ENCODE measurements around the gene CPB1. TPM values are rescaled to one million over a fixed set of nuclear protein-coding genes. Genes with fewer than 3 reads are reported as not detected.

The CPB1 gene
- total and polyA plus RNA-seq, 9 donors = 0.11 to 19.1 (median 5.5) TPM; not detected in 3

GRCh38 chr3:148856384-148856783 lies 28.8 kb downstream of the CPB1 start:
- peak in 1 of 5 donors; percentile 20 for DNase-seq
- intact Hi-C loops (cut with DNase I) = no loop called here
- H3K4me1 ChIP-seq (ENCODE audit: insufficient read depth) = peaks cover 2% of the 10 kb centered on the region
- H3K4me3 ChIP-seq = no peak overlapping the region
- no peak overlapping the region for H3K27ac ChIP-seq
- no peaks in the 10 kb centered on the region for H3K9me3 ChIP-seq
- H3K27me3 ChIP-seq = no peaks in the 10 kb centered on the region
- 82 to 91% (median 86%) methylated on average over 3 of the region's 3 CpGs for whole genome bisulfite sequencing, 3 donors
- no peaks in the 10 kb centered on the region for H3K36me3 ChIP-seq
- no peak for TF ChIP-seq EP300 (IDR thresholded peaks at IDR 0.05)
- TF ChIP-seq CTCF (IDR thresholded peaks at IDR 0.05) = no peak
- TF ChIP-seq POLR2A (IDR thresholded peaks at IDR 0.05) = no peak

GRCh38 chr3:148857316-148857715 lies 29.7 kb downstream of the CPB1 start:
- DNase-seq = no peak
- no peaks in the 10 kb centered on the region for H3K9me3 ChIP-seq
- intact Hi-C loops (cut with DNase I) = no loop called here
- H3K36me3 ChIP-seq = no peaks in the 10 kb centered on the region
- peaks cover 2% of the 10 kb centered on the region for H3K4me1 ChIP-seq (ENCODE audit: insufficient read depth)
- no peak overlapping the region for H3K4me3 ChIP-seq
- no peaks in the 10 kb centered on the region for H3K27me3 ChIP-seq
- H3K27ac ChIP-seq = no peak overlapping the region
- no peak for TF ChIP-seq EP300 (IDR thresholded peaks at IDR 0.05)
- TF ChIP-seq CTCF (IDR thresholded peaks at IDR 0.05) = no peak
- TF ChIP-seq POLR2A (IDR thresholded peaks at IDR 0.05) = no peak
- WGBS, 3 donors = 21 to 60% (median 37%) methylated on average over 4 of the region's 4 CpGs

DNA sequence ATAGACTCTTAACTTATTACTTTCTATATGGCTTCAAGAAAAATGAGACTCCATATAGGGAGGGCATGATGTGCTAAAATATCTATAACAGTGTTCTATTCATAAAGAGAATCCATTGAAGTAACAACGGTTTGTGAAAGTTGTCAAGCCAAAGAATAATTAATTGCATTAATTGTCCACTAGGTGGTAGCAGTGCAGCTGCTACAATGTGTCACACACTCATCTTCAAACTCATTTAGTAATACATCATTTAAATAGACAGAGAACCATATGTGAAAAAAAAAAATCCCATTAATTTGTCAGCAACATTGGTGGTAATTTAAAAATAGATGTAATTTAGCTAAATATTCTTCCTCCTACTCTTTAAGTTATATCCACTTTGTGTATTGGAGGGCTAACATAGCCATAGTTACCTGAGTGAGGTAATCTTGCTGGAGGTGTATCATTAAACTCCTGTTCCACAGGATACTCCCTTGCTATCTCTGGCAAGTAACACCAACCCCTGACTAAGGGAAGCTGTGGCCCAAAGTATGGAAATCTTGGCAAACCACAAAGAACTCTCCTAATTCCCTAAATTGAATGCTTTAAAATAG lies 33.8 kb downstream of the CPB1 start:
- no peak overlapping the region for H3K4me3 ChIP-seq
- H3K4me1 ChIP-seq (ENCODE audit: insufficient read depth) = no peaks in the 10 kb centered on the region
- H3K27ac ChIP-seq = no peak overlapping the region
- TF ChIP-seq CTCF (IDR thresholded peaks at IDR 0.05) (peak; percentile 47 to 79 (median 55)), EP300 (IDR thresholded peaks at IDR 0.05) (no peak)
- no peaks in the 10 kb centered on the region for H3K36me3 ChIP-seq
- intact Hi-C loops (cut with DNase I) = loop anchor here in 3 of 4 donors (5.0 kb wide), 2 partner anchors 81 to 86 kb away; no protein-coding TSS in a partner anchor
- H3K27me3 ChIP-seq = no peaks in the 10 kb centered on the region
- DNase-seq = no peak
- WGBS, 3 donors = 1 to 4% (median 2%) methylated on average over 1 of the region's 1 CpG
- no peaks in the 10 kb centered on the region for H3K9me3 ChIP-seq

DNA sequence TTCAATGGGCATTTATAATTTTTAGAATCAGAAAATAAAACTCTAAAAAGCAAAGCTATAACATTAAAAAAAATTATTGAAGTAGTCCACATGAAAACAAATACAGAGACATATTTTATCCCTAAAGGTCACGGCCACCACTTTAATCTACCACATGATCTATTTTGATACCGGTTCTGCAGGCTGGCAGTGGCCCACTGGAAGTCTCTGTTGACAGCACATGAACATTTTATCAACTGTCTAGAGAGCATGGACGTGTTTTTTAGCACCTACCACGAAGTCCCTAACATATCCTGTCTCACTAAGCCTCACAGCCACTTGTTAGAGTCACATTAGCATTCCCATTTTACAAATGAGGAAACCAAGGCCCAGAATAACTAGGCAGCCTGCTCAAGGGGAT lies 35.7 kb downstream of the CPB1 start:
- TF ChIP-seq POLR2A (IDR thresholded peaks at IDR 0.05) = no peak
- TF ChIP-seq CTCF (IDR thresholded peaks at IDR 0.05) = no peak
- TF ChIP-seq EP300 (IDR thresholded peaks at IDR 0.05) = no peak

More for the DNA sequence above, 35.7 kb downstream of the CPB1 start:
- Histone ChIP-seq H3K9me3 (no peaks in the 10 kb centered on the region), H3K4me1 (ENCODE audit: insufficient read depth) (no peaks in the 10 kb centered on the region), H3K36me3 (no peaks in the 10 kb centered on the region), H3K4me3 (no peak overlapping the region), H3K27me3 (no peaks in the 10 kb centered on the region), H3K27ac (no peak overlapping the region)
- 60 to 71% (median 70%) methylated on average over 4 of the region's 4 CpGs for WGBS, 3 donors
- DNase-seq = no peak
- intact Hi-C loops (cut with DNase I) = loop anchor here in 3 of 4 donors (5.0 kb wide), 2 partner anchors 79 to 84 kb away; no protein-coding TSS in a partner anchor

All from ovary (tissue), 9 donors.